NCI-H774 (cell line): ENCODE data around the gene SRM.
A peak's percentile ranks its signal among the peaks of the same experiment; 100 is the strongest.
"Not testable (repeated sequence)": the region's sequence is repeated elsewhere in the genome, so short reads cannot be mapped to it uniquely, and the experiment has no call there.

Experiments used
- DNase-seq: peaks from one replicate; lab custom pipeline; 2025; lab: John Stamatoyannopoulos, UW

SRM gene

DNA sequence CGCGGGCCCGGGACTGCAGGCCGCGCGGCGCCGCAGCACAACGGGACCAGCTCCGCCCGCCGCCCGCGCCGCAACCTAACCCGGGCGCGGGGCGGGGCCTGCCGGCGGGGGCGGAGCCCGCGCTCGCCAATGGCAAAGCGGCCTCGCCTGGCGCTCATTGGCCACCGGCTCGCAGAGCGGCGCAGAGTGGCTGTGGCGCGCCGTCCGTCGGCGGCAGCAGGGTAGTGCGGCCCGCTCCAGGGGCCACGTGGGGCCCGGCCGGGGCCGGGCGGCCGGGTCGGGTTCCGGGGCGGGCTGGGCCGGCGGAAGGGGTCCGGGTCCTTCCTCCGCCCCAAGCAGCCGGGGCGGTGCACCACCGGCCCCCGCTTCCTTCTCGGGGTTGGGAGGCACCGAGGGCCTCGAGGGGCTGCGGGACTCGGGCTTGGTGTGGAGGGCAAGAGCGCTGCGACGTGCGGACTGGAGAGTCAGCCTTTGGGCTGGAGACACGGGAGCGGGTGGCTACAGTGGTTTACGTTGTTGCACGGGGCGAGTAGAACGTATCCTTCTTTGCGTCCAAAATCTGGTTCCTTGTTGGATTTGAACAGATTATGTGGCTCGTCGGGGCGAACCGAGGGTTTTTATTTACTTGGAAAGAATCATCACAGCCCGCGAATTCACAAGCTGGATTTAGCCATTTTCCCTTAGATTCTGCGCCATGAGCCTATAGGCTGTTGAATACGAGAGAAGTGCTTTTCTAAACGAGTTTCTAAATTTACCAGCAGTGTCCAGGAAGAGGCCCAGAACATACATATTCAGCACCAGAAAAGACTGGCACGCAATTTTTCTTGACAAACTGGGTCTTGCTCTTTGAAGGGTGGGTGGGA is at the start of gene SRM:
TSS of gene SRM (minus strand) at position 51 of the 863 bp plus-strand sequence. CDS start 75 bp downstream, outside the sequence.
- peak; percentile 78 for DNase-seq

DNA sequence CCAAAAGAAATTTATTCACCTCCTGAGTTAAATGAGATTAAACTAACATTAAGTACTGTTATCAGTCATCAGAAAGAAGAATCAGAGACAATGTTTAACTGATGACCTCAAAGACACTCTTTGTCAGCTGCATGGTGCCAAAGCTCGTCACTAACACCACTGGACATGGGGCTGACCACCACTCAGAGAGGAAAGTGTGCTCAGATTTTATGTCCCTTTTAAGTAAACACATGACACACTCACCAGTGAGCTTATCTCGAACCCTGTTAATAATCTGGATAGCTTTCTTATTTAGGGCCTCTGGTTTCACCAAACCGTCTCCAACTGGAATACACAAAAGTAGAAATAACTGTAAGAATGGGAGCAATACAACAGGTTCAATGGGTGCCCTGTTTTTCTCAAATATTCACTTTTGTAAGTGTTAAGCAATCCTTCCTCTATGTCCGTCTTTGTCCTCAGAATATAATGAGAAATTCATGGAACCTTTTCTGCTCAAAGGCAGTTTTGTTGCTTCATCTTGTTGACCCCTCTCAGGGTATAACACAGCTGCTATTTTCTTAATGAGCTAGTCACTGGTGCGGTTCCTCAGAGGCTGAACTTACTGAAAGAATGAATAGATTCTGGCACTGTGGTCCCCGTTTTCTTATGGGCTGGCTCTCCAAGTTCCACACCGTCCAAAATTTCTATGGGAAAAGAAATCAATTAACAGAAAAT is 49.4 kb upstream of the SRM start:
- no peak for DNase-seq

DNA sequence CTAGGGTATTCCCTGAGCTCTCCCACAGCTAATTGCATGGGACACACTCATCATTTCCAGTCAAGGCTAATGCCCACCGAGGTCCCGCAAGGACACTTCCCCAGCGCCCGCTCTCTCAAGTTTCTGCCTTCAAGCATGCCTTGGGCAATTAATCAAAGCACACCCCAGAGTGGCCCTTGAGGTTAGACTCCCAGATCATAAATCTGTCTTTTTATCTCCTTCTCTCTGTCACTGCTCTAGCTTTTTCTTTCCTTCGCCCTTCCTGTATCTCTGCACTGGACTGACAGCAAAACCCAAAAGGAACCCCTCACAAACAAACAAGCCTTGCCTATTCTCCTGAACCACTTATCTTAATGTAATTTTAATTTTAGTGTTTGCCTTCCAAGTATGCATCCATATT is 47.8 kb upstream of the SRM start:
- no peak for DNase-seq

DNA sequence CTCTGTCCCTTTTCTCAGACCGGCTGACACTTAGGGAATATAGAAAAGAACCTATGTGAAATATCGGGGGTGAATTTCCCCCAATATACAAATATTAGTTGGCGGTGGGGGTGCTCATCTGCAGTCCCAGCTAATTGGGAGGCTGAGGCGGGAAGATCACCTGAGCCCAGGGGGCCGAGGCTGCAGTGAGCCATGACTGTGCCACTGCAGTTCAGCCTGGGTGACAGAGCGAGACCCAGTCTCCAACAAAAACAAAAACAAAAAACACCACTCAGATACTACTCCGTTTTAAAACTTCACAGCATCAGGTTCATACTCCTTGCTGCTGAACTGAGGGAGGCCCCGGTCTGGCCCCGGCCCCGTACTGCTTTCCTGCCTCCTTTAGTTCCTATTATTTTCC is 45.8 kb upstream of the SRM start:
- DNase-seq, result no peak

DNA sequence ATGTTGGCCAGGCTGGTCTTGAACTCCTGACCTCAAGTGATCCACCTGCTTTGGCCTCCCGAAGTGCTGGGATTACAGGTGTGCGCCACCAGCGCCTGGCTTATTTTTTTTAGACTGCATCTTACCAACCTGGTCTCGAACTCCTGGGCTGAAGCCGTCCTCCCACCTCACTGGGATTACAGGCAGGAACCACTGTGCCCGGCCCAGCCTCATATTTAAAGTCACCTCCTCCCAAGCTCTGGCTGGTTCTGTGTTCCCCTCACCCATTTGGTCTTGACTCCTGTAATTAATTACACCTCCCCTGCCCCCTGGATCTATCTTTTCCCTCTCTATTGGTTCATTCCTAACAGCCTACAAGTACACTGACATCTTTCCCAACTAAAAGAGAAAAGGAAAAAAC is 41.5 kb upstream of the SRM start:
- no peak for DNase-seq

DNA sequence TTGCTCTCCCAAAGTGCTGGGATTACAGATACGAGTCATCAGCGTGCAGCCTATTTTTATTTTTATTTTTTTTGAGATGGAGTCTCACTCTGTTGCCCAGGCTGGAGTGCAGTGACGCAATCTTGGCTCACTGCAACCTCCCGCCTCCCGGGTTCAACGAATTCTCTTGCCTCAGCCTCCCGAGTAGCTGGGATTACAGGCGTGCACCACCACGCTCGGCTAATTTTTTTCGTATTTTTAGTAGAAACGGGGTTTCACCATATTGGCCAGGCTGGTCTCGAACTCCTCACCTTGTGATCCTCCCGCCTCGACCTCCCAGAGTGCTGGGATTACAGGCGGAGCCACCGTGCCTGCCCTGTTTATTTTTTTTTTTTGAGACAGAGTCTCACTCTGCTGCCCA is 41.0 kb upstream of the SRM start:
- not testable (repeated sequence) for DNase-seq

DNA sequence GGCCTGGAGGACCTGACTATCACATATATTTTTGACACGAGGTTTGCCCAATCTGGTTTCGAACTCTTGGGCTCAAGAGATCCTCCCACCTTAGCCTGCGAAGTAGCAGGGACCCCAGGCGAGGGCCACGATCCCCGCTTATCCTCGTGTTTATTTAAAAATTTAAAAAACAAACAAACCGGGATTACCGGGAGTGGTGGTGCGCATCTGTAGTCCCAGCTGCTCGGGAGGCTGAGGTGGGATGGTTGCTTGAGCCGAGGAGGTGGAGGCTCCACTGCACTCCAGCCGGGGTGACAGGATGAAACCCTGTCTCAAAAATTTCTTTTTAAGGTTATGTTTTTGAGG is 40.3 kb upstream of the SRM start:
- DNase-seq, result no peak

DNA sequence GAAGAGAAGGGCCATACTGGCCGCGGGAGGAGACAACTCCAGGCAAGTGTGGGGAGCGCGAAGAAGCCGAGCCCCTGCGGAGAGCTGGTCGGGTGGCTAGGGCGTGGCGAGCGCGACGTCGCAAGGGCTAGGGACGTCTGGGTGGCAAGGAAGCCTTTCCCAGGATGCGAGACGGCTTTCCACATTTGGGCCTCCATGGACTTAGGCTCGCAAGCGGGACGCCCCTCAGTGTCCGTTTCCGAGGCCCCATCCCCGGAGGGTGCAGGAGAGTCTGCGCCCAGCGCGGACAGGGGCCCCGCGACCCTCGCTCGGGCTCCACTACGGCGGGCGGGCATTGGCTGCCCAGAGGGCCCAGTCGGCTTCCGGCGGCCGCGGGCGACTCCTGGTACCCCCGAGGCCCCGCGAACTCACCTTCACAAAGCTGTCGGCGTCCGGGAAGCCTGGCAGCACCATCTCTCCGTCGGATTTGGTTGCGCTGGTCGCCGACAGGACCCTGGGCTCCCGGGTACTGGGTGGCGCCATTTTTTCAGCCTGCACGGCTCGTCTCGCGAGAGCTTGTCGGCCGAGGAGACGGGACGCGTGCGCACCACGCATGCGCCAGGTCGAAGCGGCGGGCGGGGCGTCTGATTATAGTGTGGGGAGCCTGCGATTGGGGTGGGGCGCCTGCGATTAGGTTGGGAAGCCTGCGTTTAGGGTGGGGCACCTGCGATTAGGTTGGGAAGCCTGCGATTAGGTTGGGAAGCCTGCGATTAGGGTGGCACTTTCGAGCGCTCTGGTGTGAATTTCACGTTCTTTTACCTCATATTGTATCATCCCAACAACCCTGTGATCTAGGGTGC is 39.7 kb upstream of the SRM start, which contains the start of gene EXOSC10:
TSS of gene EXOSC10 (minus strand) at position 560 of the 839 bp plus-strand sequence. CDS start at position 522, 38 bp downstream.
- peak; percentile 75 for DNase-seq

DNA sequence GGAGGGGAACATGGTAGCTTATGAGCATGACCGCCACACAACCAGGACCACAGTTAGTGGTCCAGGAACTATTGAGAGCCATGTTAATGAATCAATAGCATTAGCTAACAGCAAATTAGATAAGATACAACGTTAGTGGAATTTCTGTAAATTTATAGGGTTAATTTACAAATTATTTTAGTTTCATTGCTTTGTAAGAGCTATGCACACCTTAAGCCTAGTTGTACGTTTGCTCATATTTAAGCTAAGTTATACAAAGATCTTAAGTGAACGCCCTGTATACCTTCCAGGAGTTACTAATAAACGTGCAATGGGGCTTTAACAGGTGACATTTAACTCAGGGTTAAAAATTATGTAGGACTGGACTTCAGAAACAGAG is 39.1 kb upstream of the SRM start:
- no peak for DNase-seq

DNA sequence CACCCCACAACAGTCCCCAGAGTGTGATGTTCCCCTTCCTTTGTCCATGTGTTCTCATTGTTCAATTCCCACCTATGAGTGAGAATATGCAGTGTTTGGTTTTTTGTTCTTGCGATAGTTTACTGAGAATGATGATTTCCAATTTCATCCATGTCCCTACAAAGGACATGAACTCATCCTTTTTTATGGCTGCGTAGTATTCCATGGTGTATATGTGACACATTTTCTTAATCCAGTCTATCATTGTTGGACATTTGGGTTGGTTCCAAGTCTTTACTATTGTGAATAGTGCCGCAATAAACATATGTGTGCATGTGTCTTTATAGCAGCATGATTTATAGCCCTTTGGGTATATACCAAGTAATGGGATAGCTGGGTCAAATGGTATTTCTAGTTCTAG is 24.0 kb upstream of the SRM start:
- DNase-seq, result not testable (repeated sequence)

DNA sequence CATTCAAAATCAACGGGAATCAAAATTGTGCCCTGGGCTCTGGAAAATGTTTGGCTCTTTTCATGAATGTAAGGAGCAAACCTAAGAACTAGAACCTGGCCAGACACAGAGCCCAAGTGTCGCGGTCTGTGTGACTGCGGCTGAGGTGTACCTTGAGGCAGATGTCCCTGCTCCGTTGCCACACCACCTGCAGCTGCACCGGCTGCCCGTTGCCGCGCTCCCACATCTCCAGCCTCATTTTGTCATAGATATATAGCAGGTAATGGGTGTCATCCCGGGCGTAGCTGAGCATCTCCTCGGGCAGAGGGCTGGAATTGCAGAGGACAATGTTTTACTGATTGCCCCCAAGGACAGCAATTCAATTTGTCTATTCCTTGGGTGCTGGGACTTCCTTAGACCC is 21.1 kb upstream of the SRM start:
- no peak for DNase-seq

DNA sequence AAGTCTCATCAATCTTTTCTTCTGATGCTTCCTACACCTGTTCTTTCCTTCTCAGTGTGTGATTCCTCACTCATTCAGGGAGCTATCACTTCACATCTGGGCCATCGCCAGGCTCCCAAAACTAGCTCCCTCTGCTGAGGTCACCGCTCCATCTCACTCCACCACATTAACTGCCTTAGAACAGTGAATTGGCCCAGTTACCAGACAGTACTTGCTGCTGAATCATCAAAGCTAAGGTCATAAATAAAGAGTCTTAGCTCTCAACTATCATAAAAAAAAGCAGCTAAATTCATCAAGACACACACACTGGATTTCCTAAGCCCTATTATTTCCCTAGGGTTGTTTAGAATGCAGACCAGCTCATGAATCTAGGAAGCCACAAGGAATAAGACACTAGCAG is 18.8 kb upstream of the SRM start:
- DNase-seq, result no peak

DNA sequence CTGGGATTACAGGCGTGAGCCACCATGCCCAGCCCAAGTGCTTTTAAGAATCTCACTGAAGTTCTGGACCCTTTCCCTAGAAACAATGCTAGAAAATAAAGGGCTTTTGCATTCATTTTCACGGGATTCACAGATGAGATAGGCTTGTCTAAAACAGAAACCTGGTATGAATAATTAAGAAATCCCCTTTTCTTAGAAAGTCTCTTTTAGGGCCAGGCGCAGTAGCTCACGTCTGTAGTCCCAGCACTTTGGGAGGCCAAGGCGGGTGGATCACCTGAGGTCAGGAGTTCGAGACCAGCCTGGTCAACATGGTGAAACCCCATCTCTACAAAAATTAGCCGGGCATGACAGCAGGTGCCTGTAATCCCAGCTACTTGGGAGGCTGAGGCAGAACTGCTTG is 13.6 kb upstream of the SRM start:
- DNase-seq, result not testable (repeated sequence)

DNA sequence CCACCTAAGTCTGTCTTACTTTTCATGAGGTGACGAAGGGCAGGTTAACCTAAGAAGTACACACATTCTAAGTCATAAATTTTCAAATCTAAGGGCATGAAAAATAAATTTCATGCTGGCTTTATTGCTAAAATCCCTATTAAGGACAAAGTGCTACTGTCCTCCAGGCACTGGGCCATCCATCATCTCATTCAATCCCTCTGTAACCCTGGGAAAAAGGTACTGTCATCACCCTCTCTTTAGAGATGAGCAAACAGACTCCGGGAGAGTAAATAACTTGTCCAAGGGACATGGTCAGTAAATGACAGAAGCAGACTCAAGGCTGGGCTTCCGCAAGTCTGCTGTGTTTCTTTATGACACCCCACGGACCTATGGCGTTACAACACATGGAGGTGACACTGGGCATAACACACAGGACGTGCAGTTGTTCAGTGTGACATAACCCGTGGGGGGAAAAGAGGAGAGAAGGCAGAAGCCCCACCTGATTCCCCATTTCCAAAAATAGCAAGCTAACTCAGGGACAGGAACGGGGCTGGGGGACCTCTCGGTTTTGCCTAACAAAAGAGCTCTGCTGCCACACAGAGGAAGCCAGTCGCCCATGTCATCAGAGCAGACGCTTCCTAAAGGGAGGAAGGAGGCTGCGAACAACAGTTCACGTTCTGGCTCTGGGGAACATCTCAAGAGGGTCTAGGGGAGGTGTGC is 12.5 kb upstream of the SRM start:
- peak; percentile 18 for DNase-seq

DNA sequence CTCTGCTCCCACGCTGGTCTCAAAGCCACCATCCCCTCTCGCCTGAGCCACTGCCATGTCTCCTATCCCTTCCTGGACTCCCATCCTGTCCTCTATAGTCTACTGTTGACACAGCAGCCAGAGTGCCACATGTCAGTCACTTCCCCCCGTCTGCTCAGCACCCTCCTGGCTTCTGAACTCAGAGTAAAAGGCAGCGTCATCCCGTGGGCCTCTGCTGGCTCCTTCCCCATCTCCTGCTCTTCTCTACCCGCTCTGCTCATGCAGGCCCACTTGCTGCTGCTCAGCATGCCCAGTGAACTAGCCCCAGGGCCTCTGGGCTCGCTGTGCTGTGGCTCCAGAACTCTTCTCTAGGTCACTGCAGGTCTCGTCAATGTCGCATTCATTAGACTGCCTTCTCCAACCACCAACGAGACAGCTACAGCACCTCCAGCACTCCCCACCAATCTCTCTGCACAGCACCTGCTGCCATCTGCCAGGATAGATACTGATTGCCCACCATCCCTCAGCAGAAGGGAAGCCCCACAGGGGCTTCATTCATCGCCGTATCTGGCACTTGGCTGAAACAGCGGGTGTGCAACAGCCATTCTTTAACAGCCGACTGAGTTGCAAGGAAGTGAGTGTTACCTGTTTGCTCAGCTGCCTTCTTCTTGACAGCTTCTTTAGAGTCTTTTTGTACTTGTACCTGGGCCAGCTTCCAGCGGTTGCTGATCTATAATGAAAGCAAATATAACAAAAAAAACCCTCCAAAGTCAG is 11.8 kb upstream of the SRM start:
- DNase-seq, result peak; percentile 18

DNA sequence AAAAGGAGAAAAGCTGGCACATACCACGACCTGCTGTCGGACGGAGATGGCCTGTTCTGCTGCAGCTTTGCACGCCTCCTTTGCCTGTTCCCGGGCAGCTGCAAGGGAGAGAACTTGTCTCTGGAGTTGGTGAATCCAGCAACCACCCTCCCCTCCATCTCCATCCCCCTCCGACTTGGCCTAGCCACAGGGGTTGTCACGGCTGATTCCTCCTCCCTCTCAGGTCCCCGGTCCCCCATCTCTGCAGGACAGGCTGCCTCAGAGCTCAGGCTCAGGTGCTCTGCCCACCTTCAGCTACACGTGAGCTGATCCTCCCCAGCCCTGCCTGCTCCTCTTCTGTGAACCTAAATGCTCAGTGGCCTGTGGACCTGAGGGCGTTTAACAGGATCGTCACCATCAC is 11.1 kb upstream of the SRM start:
- DNase-seq, result no peak

DNA sequence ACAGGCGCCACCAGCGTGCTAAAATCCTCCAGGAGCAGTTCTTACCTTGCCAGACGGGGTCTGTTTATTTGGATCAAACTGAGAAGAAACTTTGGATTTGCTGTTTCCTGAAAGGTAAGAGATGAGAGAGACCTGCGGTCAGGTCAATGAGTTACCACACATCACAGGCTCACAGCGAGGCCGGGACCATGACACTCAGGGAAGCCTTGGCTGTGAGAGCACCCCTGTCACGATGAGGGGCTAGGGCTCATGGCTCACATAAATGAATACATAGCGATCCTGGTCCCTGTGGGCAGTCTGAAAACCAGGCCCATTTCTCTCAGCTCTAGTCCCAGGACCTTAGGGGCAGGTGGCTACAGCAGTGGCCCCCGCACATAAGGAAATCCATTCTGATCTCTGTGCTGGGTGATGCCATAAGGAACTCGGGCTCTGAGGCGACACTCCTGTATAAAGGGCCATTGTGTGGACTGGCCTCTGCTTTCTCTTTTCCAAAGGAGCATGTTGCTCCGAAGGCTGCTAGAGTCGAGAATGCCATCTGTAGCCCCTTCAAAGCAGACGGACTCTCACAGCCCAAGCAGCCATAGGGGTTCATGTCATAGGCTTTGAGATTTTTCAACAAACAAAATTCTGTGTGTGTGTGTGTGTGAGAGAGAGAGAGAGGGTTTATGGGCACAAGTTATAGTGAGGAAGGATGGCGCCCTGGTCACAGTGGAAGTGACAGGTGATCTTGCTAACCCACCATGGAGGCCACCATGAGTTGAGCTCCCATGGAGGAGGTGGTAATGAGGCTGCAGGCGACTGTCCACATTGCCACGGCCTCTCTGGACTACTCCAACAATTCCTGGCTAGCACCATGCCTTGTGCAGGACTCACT is 9.0 kb upstream of the SRM start:
- DNase-seq, result no peak

DNA sequence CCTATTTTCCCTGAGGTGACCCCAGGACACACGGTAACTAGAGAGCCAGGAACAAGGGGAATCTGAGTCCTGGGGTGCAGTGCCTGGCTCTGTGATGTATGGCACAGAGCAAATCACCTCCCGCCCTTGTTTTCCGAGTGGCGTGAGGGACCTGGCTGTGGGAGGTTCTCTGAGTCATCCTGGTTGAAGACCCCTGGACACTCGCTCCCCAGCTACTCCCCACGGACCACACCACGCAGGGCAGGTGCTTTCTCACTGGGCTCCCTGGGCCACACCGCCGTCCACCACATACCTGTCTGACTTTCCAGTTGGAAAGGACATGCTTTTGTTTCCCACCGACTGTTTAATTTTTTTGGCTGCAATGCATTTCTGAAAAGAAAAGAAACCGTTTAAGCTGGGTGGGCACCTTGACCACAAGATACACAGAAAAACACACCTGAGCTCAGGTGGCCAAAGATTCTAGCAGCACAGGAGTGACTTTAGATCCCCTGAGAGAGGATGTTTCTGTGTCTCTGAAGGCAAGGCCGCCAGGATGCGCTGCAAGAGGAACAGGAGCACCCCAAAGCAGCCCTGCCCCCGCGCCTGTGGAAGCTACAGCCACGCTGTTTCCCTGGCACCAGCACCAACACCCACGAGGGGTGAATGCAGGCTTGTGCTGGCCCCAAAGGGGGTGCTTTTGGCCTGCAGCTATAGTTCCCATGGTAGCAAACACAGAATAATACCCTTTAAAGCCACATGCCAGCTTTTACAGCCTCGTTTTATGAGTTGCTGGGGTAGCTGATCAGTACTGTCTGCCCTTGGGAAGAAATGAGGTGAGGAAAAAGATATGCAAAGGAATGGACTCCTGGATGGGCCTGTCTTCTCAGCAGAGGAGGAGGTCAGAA is 8.1 kb upstream of the SRM start:
- DNase-seq, result no peak

DNA sequence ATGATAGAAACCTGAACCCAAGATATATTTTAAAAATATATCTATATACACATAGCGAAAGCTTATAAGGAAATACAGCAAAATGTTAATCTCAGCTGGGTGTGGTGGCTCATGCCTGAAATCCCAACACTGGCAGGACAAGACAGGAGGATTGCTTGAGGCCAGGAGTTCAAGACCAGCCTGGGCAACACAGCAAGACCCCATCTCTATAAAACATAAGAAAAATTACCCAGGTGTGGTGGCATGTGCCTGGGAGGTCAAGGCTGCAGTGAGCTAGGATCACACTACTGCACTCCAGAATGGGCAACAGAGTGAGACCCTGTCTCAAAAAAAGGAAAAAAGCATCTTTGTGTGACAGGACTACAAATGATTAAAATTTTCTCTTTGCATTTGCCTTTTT is 6.0 kb upstream of the SRM start:
- no peak for DNase-seq
